T-helper 9 cell (primary cell): ENCODE measurements around the gene ANO4.

Source experiments
- DNase-seq: peaks from one replicate; pipeline ENCODE4 v3.0.0-alpha.2; 2020

The ANO4 gene

DNA sequence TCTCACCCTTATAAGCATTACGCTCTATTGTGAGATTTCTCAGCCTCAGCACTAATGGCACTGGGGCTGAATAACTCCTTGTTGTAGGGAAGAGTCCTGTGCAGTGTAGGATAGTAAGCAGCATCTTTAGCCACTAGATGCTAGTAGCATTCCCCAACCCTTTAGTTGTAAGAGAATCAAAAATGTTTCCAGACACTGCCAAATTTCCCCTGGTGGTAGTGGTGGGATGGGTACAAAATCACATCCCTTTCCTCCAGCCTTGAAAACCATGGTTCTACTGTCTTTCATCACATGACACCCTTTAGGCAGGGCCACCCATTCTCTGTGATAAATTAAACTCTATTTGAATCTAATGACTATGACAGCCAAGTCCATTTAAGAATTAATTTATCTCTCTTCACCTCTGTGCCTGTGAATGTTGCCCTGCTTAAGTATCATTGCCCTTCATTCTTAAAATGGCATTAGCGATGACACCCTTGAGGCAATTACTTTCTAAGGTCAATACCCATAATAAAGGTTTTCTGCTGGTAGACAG lies 199.4 kb downstream of the ANO4 start:
- DNase-seq, result no peak

- DNase-seq, result no peak
These were observed 200.6 kb downstream of the ANO4 start for GRCh38 chr12:100995201-100995600.

- no peak for DNase-seq
These were observed 201.2 kb downstream of the ANO4 start for GRCh38 chr12:100995771-100996170.

- DNase-seq, result no peak
These were observed 207.1 kb downstream of the ANO4 start for GRCh38 chr12:101001669-101002068.

DNA sequence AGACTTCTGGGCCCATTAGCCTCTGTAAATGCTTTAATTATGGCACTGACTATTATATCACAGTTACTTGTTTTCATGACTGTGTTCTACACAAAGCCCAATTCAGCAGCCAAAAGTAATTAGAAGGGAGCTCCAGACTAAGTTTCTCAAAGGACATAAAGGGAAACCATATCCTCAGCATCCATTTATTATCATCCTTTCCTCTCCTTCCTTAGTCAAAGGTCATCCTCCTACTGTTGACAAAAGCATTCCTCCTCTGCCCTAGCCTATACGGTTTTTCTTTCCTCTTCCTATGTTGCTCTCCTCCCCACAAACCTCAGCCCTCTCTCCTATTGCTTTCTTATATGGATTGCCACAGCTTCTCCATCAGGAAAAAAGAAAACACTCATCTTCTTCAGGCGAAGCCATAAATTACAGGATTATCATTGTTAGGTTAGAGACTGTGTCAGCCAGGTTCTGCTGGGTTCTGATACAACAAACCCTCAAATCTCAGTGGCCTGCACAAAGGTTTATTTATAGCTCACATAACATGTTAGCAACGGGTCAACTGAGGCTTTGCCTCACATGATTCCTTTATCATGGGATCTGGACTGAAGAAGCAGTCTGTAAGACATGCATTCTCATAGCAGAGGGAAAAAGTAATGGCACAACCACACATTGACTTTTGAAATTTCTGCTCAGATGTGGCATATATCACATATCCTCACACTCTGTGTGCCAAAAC lies 208.3 kb downstream of the ANO4 start:
- no peak for DNase-seq

GRCh38 chr12:101004898-101005297 lies 210.3 kb downstream of the ANO4 start:
- DNase-seq, result no peak

DNA sequence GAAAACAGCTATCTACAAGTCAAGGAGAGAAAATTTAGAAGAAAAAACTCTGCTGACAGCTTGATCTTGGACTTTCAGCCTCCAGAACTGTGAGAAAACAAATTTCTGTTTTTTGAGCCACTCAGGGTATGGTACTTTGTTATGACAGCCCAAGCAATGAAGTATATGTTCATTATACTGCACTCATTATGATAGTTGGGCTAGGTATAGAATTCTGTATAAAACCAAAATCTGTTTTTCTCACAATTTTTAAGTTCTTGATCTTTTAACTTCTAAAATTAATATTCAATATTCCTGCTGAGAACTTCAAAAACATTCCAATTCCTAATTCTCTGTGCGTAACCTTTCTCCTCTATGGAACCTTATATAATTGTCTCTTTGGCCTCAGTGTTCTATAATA lies 214.7 kb downstream of the ANO4 start:
- DNase-seq, result no peak

DNA sequence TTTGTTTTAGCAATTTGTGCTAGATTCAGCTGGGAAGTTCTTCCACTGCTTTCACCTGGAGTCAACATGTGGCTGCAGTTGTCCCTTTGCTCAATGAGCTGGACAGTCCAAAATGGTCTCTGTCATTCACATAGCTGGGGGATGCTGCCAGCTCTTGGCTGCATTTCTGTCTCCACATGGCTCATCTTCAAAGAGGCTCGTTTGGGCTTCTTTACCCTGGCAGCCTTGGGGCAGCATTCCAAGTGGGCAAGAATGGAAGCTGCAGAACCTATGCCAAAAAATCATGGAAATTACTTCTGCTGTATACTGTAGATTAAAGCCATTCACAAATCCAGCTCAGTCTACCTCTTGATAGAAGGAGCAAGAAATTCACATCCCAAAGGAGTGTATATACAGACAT lies 216.3 kb downstream of the ANO4 start:
- no peak for DNase-seq

- DNase-seq, result no peak
These were observed 219.4 kb downstream of the ANO4 start for GRCh38 chr12:101013993-101014392.

- no peak for DNase-seq
These were observed 220.5 kb downstream of the ANO4 start for GRCh38 chr12:101015044-101015443.

DNA sequence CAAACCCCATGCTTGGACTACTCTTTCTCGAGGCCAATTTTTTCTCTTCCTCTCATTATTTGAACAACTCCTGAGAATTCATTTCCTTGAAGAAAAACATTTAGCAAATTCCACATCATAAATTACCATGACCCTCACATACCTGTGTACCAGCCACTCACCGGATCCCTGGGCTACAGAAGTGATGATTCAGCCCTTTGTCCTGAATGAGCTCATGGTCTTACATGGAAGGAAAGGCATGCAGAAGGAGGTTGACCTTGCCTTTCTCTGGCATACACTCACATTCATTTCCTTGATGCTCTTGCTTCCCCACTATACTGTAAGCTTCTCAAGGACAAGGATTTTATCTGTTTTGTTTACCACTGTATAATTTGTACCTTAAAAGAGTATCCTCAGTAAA lies 224.0 kb downstream of the ANO4 start:
- no peak for DNase-seq

DNA sequence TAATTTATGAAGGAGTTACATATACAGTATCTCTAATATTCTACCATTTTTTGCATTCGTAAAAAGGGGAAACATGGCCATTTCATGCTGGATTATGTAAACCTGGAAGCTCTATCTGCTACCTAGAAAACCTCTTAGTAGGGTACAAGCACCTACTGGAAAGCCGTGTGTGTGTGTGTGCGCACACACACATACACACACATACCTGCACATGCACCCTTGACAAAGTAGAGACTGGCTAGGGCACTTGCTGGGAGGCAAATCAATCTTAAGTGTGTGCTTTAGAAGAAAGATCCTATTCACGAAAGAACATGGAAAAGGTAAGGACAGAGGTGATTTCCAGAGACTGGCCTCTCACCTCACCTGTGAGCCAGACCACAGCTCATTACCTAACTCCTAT lies 224.6 kb downstream of the ANO4 start:
- DNase-seq, result no peak

GRCh38 chr12:101019667-101020066 lies 225.1 kb downstream of the ANO4 start:
- DNase-seq, result no peak

DNA sequence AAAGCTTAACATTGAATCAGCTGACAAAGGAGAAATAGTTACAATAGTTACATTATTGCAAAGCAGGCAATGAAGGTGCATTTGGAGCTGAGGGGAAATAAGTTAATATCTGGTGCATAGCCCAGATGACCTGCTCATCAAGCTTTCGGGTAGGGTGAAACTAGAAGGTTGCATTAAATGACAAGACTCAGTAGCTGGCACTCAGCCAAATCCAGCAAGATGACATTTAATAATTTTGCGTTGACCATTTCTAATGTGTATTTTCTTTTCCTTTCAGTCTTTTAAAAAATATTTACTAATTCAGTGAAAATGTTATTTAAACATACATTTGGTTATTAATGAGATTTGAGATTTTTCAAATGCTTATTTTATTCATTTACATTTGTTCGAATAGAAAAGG lies 226.9 kb downstream of the ANO4 start:
- no peak for DNase-seq

- no peak for DNase-seq
These were observed 227.4 kb downstream of the ANO4 start for GRCh38 chr12:101021911-101022388.

GRCh38 chr12:101027200-101027599 lies 232.6 kb downstream of the ANO4 start:
- DNase-seq, result no peak

GRCh38 chr12:101027816-101028215 lies 233.2 kb downstream of the ANO4 start:
- no peak for DNase-seq

- DNase-seq, result no peak
These were observed 243.8 kb downstream of the ANO4 start for GRCh38 chr12:101038289-101038871.

GRCh38 chr12:101039848-101040531 lies 245.4 kb downstream of the ANO4 start:
- no peak for DNase-seq

DNA sequence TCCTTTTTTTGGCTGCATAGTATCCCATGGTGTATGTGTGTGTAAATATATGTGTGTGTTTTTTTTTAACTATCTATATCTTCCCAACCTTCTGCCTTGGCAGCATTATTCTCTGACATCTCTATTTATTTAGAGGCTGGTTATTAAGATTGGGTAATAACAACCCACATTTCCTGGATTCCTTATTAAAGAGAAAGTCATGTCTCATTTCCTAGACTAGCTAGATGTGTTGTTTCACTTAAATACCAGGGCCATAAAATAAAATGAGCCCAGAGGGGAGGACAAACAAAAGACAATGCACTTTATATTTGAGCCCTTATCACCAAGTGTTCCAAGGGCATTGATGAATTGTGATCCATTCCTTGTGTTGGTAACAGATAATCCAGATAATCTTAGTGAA lies 246.4 kb downstream of the ANO4 start:
- DNase-seq, result no peak

- DNase-seq, result no peak
These were observed 247.6 kb downstream of the ANO4 start for GRCh38 chr12:101042211-101042610.

GRCh38 chr12:101044512-101045059 lies 250.0 kb downstream of the ANO4 start:
- no peak for DNase-seq
